ENCODE data around the gene NEURL1B. TPM values are rescaled to one million over a fixed set of nuclear protein-coding genes. Genes with fewer than 3 reads are reported as not detected.
A peak's percentile ranks its signal among the peaks of the same experiment; 100 is the strongest.

NEURL1B gene
- total RNA-seq, 2 experiments from 2014 or later, result 0.08 to 0.16 TPM

- H3K4me3 ChIP-seq (ENCODE audit: low read length), result no peak overlapping the region
- POLR2A ChIA-PET, result no interaction called here
- no peaks in the 10 kb centered on the region for H3K36me3 ChIP-seq (ENCODE audit: insufficient read depth, low read length)
- H3K27me3 Mint-ChIP-seq, result no peaks in the 10 kb centered on the region
- H3K27me3 ChIP-seq (ENCODE audit: control insufficient read depth in 1 of 2, insufficient read depth in 2 of 2, low read length in 2 of 2), result no peaks in the 10 kb centered on the region
- no peak overlapping the region for H3K27ac Mint-ChIP-seq
- H3K4me3 Mint-ChIP-seq, result no peak overlapping the region
- intact Hi-C loops (cut with DNase I, micrococcal nuclease), result no loop called here
- CTCF ChIA-PET, result no interaction called here
- H3K9me3 Mint-ChIP-seq, result no peaks in the 10 kb centered on the region
- no peak for TF ChIP-seq CTCF (IDR thresholded peaks at IDR 0.05)
- H3K4me1 ChIP-seq (ENCODE audit: insufficient read depth, low read length), result no peaks in the 10 kb centered on the region
- no peak overlapping the region for H3K27ac ChIP-seq (ENCODE audit: low read depth in 1 of 2, low read length in 2 of 2)
- H3K9me3 ChIP-seq (ENCODE audit: control insufficient read depth in 1 of 2, insufficient read depth in 1 of 2, low read length in 2 of 2), result no peaks in the 10 kb centered on the region
- H3K4me1 Mint-ChIP-seq (ENCODE audit: low read depth), result no peaks in the 10 kb centered on the region
- no peak for ATAC-seq (ENCODE audit: poor library complexity)
- no peaks in the 10 kb centered on the region for H3K36me3 Mint-ChIP-seq (ENCODE audit: low read depth)
- peak in 1 of 14 experiments; percentile 8 for DNase-seq
These were observed 46.1 kb upstream of the NEURL1B start for GRCh38 chr5:172594867-172595466.

- CTCF ChIA-PET, result no interaction called here
- Mint-ChIP-seq H3K27me3 (no peaks in the 10 kb centered on the region), H3K9me3 (no peaks in the 10 kb centered on the region), H3K27ac (no peak overlapping the region), H3K4me1 (ENCODE audit: low read depth) (no peaks in the 10 kb centered on the region), H3K36me3 (ENCODE audit: low read depth) (no peaks in the 10 kb centered on the region), H3K4me3 (no peak overlapping the region)
- intact Hi-C loops (cut with DNase I, micrococcal nuclease), result no loop called here
- no peaks in the 10 kb centered on the region for H3K9me3 ChIP-seq (ENCODE audit: control insufficient read depth in 1 of 2, insufficient read depth in 1 of 2, low read length in 2 of 2)
- TF ChIP-seq CTCF (IDR thresholded peaks at IDR 0.05), result no peak
- no peaks in the 10 kb centered on the region for H3K36me3 ChIP-seq (ENCODE audit: insufficient read depth, low read length)
- DNase-seq (peak in 1 of 14 experiments; percentile 19), ATAC-seq (ENCODE audit: poor library complexity) (no peak)
- no peak overlapping the region for H3K27ac ChIP-seq (ENCODE audit: low read depth in 1 of 2, low read length in 2 of 2)
- no peak overlapping the region for H3K4me3 ChIP-seq (ENCODE audit: low read length)
- H3K27me3 ChIP-seq (ENCODE audit: control insufficient read depth in 1 of 2, insufficient read depth in 2 of 2, low read length in 2 of 2), result no peaks in the 10 kb centered on the region
- H3K4me1 ChIP-seq (ENCODE audit: insufficient read depth, low read length), result no peaks in the 10 kb centered on the region
- POLR2A ChIA-PET, result no interaction called here
These were observed 45.2 kb upstream of the NEURL1B start for GRCh38 chr5:172595596-172596455.

GRCh38 chr5:172596638-172597231, 44.3 kb upstream of the NEURL1B start:
- H3K9me3 Mint-ChIP-seq, result no peaks in the 10 kb centered on the region
- no peak overlapping the region for H3K27ac Mint-ChIP-seq
- ATAC-seq (ENCODE audit: poor library complexity), result no peak
- no peaks in the 10 kb centered on the region for H3K9me3 ChIP-seq (ENCODE audit: control insufficient read depth in 1 of 2, insufficient read depth in 1 of 2, low read length in 2 of 2)
- H3K36me3 ChIP-seq (ENCODE audit: insufficient read depth, low read length), result no peaks in the 10 kb centered on the region
- no peak overlapping the region for H3K4me3 ChIP-seq (ENCODE audit: low read length)
- no peak for TF ChIP-seq CTCF (IDR thresholded peaks at IDR 0.05)
- ChIA-PET POLR2A (no interaction called here), CTCF (no interaction called here)
- no peak overlapping the region for H3K27ac ChIP-seq (ENCODE audit: low read depth in 1 of 2, low read length in 2 of 2)
- H3K4me1 ChIP-seq (ENCODE audit: insufficient read depth, low read length), result no peaks in the 10 kb centered on the region
- H3K27me3 ChIP-seq (ENCODE audit: control insufficient read depth in 1 of 2, insufficient read depth in 2 of 2, low read length in 2 of 2), result no peaks in the 10 kb centered on the region
- no peak overlapping the region for H3K4me3 Mint-ChIP-seq
- intact Hi-C loops (cut with DNase I, micrococcal nuclease), result no loop called here
- DNase-seq, result no peak
- no peaks in the 10 kb centered on the region for H3K4me1 Mint-ChIP-seq (ENCODE audit: low read depth)
- H3K36me3 Mint-ChIP-seq (ENCODE audit: low read depth), result no peaks in the 10 kb centered on the region
- no peaks in the 10 kb centered on the region for H3K27me3 Mint-ChIP-seq
